NOMO-1 treated with DMSO at 0.1 percent for 48 hours (cell line): Measurements from ENCODE around the gene METTL9.

Experiments used
- DNase-seq: peaks from one replicate; lab custom pipeline; 2025; ENCODE audit not compliant: unreplicated experiment; lab: John Stamatoyannopoulos, UW

Gene METTL9

DNA sequence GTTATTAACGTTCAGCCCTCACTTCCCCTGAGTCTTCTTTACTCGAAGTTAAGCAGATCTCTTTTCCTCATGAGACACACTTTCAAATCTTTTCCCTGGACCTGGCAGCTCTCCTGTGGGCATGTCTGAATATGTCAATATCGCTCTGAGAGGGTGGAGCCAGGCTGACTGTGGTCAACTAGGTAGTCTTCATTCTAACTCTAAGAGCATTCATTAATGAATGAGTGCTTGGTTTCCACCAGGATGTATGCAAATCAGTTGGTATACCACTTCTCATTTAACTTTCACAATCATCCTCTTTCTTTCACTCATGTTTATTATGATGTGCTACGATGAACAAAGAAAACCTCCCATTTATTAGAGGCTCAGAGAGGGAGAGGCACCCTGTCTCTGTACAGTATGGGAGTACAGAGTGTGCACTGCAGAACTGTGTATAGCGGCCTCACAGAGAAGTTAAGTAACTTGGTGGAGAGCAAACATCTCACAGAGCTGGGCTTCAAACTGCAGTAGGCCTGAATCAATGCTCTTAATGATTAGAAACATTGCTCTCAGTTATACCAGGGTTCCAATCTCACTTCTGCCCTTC lies 104.3 kb downstream of the METTL9 start:
- peak; percentile 36 for DNase-seq

DNA sequence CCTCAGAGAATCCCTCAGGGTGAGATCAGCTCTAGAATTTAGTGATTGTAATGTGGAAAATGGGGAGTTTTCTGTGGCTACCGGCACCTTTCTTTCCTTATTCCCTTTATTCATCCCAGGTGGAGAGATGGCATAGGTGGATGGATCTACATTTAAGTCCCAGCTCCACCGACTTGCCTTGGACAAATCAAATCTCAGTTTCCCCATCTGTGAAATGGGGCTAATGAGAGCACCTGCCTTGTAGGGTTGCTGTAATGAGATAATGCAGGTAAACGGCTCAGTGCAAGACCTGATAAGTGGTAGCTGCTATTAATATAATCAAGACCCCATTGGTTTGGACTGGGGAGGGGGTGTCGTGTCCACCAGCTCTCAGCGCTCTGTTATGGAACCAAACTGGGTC lies 104.9 kb downstream of the METTL9 start:
- DNase-seq: no peak

GRCh38 chr16:21704733-21705132 lies 105.4 kb downstream of the METTL9 start:
- no peak for DNase-seq
